ENCODE results near the gene ACTG2.
"Not testable (repeated sequence)": the region's sequence is repeated elsewhere in the genome, so short reads cannot be mapped to it uniquely, and the experiment has no call there.

ACTG2 gene

DNA sequence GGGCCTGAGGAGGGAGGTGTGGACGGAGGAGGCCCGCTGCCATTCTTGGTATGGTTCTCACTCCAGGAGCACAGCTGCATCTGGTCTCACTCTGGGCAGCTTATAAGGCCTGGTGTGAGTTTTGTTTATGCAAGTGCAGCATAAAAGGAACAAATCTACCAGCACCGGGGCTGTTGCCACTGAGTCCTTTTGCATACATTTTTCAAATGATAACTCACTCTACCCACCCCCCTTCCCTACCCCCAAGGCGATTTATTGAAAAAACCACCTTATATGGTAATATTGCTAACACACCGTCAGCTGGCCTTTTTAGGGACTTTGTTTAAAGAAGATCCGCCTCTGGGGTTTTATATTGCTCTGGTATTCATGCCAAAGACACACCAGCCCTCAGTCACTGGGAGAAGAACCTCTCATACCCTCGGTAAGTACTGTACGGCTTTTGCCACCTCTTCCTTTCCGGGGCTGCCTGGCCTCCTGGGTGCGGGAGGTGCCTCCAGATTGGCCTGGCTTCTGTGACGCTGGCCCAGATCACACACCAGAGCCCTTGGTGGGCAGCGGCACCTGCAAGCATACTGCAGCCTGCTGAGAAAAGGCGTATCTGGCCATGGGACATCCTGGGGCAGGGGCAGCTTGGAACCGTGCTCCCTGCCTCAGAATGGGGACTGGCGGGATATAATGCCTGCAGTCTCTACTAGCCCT, at the start of gene ACTG2:
TSS of gene ACTG2 (plus strand) at position 378 of the 699 bp plus-strand sequence. CDS start 8,304 bp downstream, outside the sequence.
- DNase-seq (ENCODE audit: low spot score) = no peak

DNA sequence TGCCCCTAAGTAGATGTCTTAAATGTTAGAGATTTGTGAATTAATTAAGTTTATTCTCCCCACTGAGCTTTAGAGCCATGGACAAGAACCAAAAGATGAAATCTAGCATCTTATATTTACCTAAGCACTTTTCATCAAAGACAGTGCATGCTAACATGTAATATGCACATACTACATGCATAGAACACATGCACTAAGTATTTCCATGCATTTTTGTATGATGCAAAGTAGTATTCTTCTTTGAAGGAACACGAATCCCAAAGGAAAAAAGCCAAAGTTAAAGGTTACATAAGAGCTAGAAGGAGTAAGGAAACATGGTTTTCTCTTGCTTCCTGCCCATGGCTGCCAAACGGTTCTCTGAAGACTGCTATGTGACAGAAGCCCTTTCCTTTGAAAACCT, 48.7 kb upstream of the ACTG2 start:
- DNase-seq (ENCODE audit: low spot score) = no peak

DNA sequence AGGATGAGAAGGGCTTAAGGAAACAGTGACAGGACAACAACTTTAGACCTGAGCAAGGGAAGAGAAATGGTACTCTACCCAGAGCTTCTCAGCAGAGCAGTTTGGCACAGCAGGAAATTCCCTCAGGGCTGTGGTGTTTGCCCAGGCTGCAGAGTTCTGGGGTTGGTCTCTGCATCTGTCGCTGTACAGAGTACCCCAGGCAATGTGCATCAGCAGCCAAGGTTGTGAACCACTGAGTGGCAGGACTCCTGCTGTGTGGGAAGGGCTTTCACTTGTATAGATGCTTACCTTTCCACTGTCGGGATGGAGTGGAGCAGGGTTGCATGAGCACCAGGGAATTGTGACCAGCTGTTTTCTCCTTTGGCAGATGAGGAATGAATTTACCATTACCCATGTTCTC, 42.8 kb upstream of the ACTG2 start:
- DNase-seq (ENCODE audit: low spot score) = no peak

DNA sequence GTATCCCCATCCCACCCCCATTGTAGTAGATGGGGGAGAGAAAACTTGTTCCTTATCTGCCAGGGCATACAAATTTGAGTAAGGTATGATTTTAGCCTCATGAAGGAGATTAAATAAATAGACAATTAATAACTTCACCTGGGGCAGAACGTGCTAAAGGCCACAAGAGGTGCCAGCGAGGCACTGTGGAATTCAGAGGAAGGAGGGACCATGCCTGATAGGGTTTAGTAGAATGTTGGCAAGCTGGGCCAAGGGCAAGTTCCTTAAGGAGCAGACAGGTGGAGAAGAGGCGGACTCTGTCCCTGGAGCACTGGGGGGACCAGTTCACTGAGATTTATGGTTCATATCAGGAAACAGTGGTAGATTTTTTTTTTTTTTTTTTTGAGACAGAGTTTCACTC, 41.5 kb upstream of the ACTG2 start:
- no peak for DNase-seq (ENCODE audit: low spot score)

DNA sequence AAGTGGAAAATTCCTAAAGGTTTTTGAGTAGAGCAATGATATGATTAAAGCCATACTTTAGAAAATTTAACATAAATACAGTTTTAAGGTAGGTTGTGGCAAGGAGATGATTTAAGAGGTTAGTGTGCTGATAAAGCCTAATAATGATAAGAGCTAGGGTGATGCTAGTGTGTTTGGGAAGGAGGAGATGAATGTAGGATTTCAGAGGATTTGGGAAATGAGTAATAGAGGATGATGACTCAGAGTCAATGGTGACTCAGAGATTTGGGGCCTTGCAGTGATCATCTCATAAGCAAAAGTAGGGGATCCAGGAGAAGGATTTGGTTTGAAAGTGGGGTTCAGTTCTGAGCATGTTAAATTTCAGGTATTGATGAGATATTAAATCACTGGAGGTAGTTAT, 40.8 kb upstream of the ACTG2 start:
- DNase-seq (ENCODE audit: low spot score) = peak; percentile 76

DNA sequence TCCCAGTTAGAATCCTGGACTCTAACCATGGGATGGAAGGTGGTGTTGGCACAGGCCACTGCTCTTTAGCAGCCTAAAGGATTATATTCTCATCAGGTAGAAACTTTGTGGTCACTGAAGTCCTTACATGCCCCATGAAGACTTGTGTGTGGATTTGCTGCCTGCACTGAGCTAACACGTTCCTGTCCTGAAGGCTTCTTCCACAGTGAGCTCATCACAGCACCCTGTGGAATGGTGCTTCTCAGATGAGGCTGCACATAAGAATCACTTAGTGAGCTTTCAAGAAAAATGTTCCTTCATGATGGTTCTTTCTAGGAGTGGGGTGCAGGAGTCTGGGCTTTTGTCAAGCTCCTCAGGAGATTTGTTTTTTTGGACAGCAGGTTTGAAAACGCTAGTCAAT, 37.3 kb upstream of the ACTG2 start:
- DNase-seq (ENCODE audit: low spot score) = no peak

DNA sequence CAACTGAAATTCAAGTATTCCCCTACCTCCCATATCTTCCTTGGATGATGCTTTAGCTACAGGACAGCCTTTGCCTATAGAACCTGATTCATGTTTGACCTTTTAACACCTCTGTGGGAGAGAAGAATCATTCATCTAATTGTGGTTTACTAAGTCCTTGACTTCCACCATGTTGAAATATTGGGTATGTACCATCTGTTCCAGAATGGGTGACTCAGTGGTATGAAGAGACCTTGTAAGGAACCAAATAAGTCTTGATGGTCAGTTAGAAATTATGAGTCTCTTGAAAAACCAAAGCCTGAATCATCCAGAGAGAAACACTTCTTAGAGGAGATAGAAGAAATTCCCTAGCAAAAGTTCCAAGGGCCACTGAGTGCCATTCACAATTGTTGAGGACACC, 36.6 kb upstream of the ACTG2 start:
- DNase-seq (ENCODE audit: low spot score) = peak; percentile 71

DNA sequence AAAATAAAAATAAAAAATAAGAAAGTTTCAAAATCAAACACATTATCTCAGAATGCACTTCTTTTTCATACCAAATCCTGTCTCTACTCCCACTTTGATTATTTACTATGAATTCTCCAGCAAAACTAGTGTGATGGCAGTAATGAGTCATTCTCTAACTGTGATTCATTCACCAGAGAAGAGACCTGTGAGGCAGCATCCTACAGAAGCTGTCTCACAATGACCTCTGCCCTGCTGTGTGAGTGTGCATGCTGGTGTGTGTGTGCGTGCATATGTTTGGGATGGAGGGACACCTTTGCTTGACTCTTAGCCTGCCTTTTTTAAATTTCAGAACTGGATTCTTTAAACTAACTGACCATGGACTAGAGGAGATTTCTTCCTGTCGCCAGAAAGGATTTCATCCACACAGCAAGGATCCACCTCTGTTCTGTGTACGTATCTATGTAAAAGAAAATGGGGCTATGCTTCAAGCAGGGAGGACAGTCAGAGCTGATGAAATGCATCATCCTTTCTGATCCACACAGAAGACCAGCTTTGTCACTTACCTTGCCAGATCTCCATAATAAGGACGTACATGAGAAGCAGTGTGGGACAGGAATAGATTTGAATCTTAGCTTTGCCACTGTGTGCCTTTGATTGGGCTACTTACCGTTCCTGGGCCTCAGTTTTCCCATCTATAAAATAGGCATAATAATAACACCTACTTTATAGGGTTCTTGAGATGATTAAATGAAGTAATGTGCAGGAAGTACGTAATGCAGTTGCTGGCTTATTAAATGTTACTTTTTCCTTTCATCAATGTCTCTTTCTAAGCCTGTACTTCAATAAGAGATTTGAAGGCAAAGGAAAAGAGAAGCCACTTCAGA, 32.9 kb upstream of the ACTG2 start:
- DNase-seq (ENCODE audit: low spot score) = peak; percentile 85

DNA sequence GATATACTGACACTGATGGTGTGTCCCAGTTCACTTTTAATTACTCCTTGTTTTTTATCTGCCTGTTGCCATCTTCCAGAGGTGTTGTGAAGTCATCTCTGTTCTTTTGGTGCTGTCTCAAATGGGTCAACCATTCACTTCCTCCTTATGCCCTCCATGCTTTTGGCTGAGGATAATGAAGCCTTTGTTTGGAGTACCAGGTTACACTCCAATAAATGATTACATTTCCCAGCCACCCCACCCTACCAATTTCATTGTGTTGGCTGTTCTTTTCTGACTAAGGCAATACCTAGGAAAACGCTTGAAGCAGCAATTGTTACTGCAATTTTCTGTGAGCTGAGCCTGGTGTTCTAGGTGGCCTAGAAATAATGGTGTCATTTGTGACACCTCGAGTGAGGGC, 29.8 kb upstream of the ACTG2 start:
- no peak for DNase-seq (ENCODE audit: low spot score)

DNA sequence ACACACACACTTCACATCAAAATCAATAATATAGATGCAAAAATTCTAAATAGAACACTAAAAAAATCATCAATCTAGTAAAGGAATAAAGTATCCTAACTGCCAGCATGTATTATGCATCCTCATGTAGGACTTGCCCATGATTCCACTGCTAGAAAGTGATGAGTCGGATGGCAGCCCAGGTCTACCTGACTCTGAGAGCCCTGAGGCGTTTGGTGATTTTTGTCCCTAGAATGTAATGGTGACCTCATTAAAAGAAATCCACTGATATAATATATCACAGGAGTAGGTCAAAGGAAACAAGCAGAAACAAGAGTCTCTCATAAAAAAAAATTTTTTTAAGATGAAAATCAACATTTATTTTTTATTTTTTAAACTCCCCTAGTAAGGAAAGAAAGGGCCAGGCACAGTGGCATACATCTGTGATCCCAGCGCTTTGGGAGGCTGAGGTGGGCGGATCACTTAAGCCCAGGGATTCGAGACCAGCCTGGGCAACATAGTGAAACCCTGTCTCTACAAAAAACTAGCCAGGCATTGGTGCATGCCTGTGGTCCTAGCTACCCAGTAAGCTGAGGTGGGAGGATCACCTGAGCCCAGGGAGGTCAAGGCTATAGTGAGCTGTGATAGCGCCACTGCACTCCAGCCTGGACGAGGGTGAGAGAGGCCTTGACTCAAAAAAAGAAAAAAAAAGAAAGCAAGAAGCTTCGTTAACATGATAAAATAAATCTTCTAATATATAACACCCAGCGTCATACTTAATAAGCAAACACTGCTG, 24.4 kb upstream of the ACTG2 start:
- DNase-seq (ENCODE audit: low spot score) = no peak

DNA sequence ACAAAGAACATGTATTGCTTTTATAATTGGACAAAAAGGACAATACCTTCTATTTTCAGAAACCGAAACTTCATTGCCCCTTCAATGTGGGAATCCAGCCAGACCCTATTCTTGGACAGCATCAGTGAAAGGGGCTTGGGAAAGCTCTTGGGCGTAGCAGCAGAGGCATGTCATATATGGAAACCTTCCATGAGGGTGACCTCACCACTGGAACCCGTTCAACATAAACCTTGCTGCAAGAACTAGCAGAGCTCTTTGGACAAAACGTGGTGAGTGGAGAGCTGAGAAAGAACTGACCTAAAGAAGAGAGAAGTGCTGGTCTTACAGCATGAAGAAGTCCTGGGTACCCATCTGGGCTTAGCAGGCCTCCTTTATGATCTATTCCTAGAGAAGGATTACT, 22.7 kb upstream of the ACTG2 start:
- peak; percentile 58 for DNase-seq (ENCODE audit: low spot score)

DNA sequence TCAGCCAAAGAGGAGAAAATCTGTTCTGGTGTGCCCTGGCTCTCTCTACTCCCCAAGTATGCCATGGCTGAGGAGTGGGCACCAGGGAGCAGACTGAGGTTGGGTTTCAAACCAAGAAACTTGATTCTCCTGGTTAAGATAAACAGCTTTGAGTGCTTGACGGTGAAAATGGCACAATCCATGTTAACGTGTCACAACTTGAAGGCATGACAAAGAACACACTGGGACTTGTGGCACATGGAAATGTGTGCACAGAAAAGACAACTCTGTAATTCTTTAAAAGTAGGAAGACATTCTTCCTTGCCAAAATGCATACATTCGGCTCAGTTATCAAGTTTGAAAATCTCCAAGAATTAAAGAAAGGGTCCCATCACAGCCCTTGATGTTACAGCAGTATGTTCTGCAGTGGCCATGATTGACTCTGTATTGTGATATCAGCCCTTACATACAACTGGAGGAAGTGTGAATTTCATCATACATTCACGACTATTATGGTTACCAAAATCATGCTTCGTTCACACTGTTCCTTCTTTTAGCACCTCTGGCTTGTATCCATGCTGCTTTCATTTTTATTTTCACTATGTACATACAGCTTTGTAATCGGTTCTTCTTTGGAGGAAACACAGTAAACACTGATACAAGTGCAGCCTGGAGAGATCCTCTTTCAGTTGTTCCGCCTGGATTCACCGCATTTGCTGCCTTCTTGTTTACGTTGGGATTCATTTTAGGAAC, 15.6 kb upstream of the ACTG2 start:
- no peak for DNase-seq (ENCODE audit: low spot score)

DNA sequence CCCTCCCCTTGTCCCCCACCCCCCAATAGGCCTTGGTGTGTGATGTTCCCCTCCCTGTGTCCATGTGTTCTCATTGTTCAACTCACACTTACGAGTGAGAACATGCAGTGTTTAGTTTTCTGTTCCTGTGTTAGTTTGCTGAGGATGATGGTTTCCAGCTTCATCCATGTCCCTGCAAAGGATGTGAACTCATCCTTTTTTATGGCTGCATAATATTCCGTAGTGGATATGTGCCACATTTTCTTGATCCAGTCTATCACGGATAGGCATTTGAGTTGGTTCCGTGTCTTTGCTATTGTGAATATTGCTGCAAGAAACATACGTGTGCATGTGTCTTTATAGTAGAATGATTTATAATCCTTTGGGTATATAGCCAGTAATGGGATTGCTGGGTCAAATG, 14.8 kb upstream of the ACTG2 start:
- DNase-seq (ENCODE audit: low spot score) = not testable (repeated sequence)

DNA sequence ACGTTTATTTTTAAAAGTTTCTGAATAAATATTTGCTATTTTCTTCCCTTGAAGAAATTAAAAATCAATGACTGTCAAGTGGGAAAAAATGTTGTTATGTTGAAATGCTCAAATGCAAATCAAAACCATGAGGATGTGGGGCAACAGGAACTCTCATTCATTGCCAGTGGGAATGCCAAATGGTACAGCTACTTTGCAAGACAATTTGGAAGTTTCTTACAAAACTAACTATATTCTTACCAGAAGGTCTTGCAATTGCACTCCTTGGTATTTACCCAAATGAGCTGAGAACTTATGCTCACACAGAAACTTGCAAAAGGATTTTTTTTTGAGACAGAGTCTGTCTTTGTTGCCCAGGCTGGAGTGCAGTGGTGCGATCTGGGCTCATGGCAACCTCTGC, 7.4 kb upstream of the ACTG2 start:
- DNase-seq (ENCODE audit: low spot score) = no peak

DNA sequence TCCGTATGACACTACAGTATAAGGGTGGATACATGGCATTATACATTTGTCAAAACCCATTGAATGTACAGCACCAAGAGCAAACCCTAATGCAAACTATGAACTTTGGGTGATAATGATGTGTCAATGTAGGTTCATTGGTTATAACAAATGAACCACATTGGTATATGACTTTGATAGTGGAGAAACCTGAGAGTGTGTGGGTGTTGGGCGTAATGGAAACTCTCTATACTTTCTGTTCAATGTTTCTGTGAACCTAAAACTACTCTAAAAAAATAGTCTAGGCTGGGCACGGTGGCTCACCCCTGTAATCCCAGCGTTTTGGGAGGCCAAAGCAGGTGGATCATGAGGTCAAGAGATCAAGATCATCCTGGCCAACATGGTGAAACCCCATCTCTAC, 6.5 kb upstream of the ACTG2 start:
- DNase-seq (ENCODE audit: low spot score) = no peak

DNA sequence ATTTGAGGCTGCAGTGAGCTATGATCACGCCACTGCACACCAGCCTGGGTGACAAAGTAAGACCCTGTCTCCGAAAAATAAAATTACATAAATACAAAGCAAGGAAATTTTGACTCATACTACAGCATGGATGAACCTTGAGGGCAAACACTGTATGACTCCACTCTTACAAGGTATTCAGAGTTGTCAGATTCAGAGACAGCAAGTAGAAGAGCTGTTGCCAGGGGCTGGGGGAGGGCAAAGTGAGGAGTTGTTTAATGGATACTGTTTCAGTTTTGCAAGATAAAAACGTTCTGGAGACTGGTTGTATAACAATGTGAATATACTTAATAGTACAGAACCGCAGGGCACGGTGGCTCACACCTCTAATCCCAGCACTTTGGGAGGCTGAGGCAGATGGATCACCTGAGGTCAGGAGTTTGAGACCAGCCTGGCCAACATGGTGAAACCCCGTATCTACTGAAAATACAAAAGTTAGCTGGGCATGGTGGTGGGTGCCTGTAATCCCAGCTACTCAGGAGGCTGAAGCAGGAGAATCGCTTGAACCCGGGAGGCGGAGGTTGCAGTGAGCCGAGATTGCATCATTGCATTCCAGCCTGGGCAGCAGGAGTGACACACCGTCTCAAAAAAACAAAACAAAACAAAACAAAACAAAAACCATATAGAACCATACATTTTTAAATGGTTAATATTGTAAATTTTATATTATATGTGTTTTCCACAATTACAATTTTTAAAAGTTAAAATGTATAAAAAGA, 5.0 kb upstream of the ACTG2 start:
- not testable (repeated sequence) for DNase-seq (ENCODE audit: low spot score)

DNA sequence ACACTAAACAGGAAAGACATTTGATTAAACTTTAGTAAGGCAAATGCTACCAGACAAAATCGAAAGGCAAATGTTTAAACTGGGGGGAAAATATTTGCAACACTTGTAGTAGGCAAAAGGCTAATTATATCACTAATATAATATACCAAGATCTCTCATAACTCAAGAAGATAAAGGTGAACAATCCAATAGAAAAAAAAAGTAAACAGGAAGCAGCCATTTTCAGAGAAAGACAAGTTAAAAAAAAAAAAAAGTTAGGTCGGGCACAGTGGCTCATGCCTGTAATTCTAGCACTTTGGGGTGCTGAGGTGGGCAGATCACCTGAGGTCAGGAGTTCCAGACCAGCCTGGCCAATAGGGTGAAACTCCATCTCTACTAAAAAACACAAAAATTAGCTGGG, 4.4 kb upstream of the ACTG2 start:
- no peak for DNase-seq (ENCODE audit: low spot score)

DNA sequence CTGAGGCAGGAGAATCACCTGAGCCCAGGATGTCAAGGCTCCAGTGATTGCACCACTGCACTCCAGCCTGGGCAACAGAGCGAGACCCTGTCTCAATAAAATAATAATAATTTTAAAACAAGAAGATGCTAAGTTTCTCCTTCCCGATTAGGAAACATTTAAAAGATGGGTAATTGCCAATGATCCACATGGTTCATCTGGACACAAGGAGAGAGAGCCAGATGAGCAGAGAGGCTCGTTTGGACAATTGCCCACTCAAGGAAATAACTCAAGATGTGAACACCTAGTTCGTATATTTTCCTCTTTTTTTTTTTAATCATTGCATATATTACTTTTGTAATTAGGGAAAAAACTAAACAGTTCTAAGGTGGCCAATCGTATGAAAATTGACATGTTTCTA, 3.6 kb upstream of the ACTG2 start:
- DNase-seq (ENCODE audit: low spot score) = no peak

DNA sequence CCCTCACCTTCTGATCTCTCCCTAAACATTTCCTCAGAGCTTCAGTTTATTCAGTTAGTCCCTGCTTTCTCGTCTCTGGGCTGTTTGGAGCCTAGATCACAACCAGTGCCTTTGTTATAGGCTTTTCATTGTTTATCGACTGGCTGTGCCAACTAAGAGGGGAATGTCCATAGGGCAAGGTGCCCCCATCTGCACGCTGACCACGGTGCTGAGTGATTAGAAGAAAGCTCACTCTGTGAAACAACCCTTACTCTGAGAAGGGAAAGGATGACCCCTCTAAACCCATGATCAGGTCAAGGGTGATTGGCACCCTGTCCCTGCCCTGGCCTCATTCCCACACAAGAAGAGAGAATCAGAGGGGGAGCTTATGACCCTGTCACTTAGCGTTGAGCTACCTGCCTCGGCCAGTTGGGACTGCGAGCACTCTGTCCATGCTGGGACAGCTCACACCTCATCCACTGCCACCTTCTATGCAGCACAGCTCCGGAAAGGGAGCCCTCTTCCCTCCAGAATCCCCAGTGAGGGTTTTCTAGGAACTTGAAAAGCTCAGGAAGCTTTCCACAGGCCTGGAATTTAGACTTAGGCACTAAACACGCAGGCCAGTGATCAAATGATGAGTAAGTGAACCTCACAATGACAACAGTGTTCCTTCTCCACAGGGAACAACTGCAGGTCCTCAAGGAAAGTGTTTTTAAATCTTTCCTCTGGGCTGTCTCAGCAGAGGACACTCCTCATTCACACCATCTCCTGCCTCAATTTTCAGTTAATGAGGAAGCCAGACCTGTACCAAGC, 2.3 kb upstream of the ACTG2 start:
- DNase-seq (ENCODE audit: low spot score) = no peak

DNA sequence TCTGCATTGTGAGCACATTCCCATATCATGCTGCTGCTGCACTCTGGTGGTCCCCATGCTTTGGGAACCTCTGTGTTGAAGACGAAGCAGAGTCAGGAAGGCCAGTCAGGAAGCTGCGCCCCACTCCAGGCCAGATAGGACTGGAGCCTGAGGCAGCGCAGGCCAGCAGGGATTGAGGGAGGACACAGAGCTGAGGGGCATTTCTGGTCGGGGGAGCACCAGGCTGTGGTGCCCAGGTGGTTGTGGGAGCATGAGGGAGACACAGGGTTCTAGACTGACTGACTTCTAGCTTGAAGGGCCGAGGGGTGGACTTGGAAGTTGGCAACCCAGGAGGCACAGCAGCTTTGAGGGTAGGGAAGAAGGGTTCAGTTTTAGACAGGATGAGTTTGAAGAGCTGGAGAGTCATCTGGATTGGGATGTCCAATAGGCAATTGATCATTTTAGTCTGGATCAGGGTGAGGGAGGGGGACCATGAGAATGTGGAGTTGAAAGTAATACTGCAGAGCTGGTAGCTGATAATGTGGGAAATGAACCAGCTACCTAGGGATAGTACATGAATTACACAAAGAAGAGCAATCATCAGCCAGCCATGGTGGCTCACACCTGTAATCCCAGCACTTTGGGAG, 1.4 kb upstream of the ACTG2 start:
- no peak for DNase-seq (ENCODE audit: low spot score)

All from AG08395 (cell line).